ENCODE measurements around the gene VPS37B.
A peak's percentile ranks its signal among the peaks of the same experiment; 100 is the strongest.
"Not testable (repeated sequence)": the region's sequence is repeated elsewhere in the genome, so short reads cannot be mapped to it uniquely, and the experiment has no call there.

Gene VPS37B

GRCh38 chr12:122882908-122883558, 12.9 kb downstream of the VPS37B start:
- no peak for DNase-seq (ENCODE audit: low spot score)

DNA sequence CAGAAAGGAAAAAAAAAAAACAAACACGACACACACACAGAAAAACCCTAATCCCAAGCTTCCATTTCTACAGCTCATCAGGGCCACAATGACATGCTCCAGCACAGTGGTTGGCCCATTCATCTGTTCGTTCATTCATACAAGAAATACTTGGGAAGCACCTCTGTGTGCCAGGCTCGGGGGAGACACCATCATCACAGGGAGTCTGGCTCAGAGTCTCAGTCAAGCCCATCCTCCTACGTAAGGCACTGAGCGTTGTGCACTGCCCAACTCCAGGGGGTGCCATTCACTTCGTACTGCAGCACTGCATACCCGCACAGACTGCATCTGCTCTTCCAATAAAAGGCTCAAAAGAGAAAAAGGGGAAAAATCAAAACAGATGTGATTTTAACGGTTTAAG, 15.3 kb downstream of the VPS37B start:
- peak; percentile 24 for DNase-seq (ENCODE audit: low spot score)

- DNase-seq (ENCODE audit: low spot score): no peak
Measured at GRCh38 chr12:122880155-122880667, 15.7 kb downstream of the VPS37B start.

GRCh38 chr12:122878780-122879612, 16.9 kb downstream of the VPS37B start:
- no peak for DNase-seq (ENCODE audit: low spot score)

DNA sequence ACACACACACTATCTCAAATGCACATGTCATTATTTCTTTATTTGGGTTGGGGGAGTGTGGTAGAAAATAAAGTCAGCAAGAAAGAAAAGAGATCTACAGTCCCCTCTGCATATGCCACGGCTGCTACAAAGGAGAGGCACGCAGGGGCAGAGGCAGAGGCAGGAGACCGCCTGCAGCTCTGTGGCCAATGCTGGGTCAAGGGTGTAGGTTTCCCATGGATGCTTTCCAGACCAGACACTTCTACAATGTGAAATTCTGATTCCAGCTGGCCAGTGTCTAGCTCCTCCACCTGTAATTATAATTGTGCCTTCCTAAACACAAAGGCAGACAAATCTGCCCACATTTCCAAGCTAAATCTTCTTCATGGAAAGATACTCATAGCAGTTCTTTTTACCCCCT, 19.2 kb downstream of the VPS37B start:
- DNase-seq (ENCODE audit: low spot score): no peak

- not testable (repeated sequence) for DNase-seq (ENCODE audit: low spot score)
Measured at GRCh38 chr12:122876281-122876680, 19.6 kb downstream of the VPS37B start.

DNA sequence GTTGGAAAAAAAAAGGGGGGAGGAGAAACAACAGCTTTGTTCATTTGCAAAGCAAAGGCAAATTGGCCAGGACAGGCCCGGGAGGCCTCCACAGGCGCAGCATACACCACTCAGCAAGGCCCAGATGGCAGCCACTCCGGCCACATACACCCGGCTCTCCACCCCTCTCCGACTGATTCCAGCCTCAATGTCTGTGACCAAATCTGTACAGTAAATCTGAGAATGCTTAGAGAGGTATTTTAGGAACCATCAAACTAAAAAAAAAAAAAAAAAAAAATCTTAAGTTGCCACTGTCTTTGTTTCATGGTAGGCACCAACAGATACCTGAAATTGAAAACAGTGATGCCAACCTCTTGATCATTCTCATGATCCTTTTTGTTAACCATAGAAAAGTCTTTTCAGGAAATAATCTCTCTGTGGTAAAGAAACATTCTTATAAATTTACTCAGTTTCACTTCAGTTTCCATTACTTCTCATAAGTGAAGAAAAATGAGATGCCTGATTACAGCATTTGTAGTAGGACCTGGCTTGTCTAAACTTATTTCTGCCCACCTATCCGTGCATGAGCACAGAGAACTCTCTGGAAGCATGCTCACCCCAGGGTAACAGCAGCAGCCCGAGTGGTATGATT, 20.2 kb downstream of the VPS37B start:
- no peak for DNase-seq (ENCODE audit: low spot score)

- DNase-seq (ENCODE audit: low spot score): peak; percentile 48
Measured at GRCh38 chr12:122874081-122874480, 21.8 kb downstream of the VPS37B start.

DNA sequence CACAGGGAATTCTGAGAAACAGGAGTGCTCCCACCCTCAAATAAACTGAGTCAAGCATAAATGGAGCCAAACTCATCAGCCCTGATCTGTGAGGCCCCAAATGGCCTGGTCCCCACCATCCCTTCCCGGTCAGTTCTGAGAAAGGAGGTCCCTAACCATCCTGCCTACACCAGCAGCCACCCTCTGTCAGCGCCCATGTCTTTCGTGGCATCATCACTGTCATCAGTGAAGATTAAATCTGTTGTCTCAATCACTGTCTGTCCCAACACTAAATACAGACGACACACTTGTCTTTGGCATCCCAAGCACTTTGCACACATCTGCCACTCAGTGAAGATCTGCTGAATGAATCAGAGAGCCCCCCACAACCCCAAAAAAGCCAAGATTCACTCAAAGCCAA, 22.4 kb downstream of the VPS37B start:
- no peak for DNase-seq (ENCODE audit: low spot score)

- no peak for DNase-seq (ENCODE audit: low spot score)
Measured at GRCh38 chr12:122872815-122873361, 23.0 kb downstream of the VPS37B start.

GRCh38 chr12:122871851-122872780, 23.8 kb downstream of the VPS37B start:
- DNase-seq (ENCODE audit: low spot score): peak; percentile 40

- no peak for DNase-seq (ENCODE audit: low spot score)
Measured at GRCh38 chr12:122870867-122871664, 24.9 kb downstream of the VPS37B start.

DNA sequence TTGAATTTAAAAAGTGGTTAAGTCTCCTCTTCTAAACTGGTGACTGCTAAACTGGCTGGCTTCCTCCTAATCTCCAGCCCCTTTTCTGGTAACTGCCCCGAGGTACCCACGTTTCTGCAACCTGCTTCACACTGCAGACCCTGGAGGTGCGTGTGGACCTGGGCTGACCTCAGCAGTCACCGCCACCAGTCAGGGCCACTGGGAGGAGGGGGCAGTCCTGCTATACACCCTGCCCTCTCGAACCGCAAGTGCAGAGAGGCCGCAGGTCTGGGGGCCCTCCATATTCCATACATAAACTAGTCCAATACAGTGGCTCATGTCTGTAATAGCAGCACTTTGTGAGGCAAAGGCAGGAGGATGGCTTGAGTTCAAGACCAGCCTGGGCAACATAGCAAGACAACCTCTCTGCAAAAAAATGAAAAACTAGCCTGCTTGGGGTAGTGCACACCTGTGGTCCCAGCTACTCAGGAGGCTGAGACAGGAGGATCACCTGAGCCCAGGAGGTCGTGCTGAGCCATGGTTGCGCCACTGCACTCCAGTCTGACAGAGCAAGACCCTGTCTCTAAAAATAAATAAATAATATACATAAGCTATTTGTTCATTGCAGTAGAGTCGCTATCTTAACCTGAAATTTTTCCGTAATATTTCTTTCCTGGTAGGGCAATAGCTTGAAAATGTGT, 25.6 kb downstream of the VPS37B start:
- no peak for DNase-seq (ENCODE audit: low spot score)

GRCh38 chr12:122869207-122869973, 26.5 kb downstream of the VPS37B start:
- DNase-seq (ENCODE audit: low spot score): no peak

- DNase-seq (ENCODE audit: low spot score): no peak
Measured at GRCh38 chr12:122868471-122869177, 27.3 kb downstream of the VPS37B start.

DNA sequence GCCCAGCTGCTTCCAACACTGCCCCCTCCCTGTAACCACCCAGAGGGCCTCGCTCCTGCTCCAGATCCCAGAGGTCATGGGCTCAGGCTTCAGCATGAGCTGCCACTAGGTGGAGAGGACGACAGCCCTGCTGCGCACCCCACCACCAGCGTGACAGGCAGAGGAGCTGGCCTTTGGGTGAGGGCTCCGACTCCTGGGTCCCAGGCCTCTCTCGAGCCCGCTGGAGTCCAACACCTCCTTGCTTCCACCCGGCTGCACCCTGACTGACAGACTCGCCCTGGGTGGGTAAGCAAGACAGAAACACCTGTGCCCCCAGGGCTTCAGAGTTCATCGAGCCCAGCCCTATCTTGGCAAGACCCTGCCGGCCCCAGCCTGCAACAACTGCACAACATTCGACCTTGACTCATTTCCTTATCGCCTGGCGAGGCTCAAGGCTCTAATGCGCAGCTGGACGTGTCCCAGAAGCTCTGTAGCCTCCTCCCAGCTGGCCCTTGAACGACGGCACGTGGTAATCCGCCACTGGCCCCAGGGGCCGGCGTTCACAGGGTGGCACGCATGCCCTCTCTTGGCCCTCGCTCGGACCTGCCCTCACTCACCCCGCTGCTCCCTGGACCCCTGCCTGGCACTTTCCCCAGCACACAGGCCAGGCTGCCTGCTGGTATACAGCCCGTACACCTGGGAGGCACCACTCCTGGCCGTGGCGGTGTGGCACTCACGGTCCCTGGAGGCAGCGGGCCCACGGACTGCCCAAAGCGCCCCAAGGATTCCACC, 28.0 kb downstream of the VPS37B start:
- DNase-seq (ENCODE audit: low spot score): no peak

DNA sequence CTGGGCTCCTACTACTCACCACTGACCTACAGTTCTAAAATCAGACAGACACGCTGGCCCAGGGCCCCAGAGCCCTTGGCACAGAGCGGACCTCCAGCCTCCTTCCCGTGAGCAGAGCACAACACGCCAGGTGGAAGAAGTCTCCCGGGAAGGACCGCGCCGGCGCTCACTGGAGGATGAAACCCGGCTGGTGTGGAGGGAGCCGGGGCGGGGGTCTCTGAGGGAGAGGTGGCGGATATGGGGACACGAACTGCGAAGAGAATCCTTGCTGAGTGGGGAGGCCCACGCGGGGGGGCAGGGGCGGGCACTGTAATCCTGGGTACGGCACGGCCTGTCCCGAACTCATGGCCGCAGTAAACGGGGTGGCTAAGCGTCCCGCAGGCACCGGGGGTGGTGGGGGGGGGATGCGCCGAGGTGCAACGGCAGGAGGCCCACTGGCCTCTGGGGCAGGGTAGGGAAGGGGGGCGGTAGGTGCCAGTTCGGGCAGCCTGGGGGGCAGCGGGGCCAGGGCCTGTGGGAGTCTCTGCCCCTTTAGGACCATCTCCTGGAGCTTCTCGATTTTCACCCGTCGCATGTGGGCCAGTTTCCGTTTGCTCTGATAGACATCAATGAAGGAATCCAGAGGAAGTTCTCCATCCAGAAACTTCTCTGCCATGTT, 28.8 kb downstream of the VPS37B start:
- no peak for DNase-seq (ENCODE audit: low spot score)

Data from CD4-positive, alpha-beta T cell treated with Interleukin-6 at 100 ng/mL for 8 hours (primary cell).